Fibroblast of villous mesenchyme (primary cell): ENCODE data around the gene TRPC4AP. TPM values are rescaled to one million over a fixed set of nuclear protein-coding genes. Genes with fewer than 3 reads are reported as not detected.

Experiments used
- DNase-seq: peaks from one replicate; pipeline ENCODE4 v3.0.0-alpha.2; 2010; ENCODE audit warnings: low read depth
- H3K4me3 ChIP-seq: 2 replicates; pipeline ENCODE4 v1.5.1; 2011; ENCODE audit warnings: low read depth, mild to moderate bottlenecking, low read length
- total RNA-seq: library from RNA; depleted of rRNA; stranded (reverse); fragments of >200 nt; gene quantifications from 2 replicates; pipeline ENCODE4 v1.2.3, GENCODE V29; 2012
- TF ChIP-seq, protein P1 (sequence below): IDR thresholded peaks from 2 replicates; pipeline ENCODE4 v1.5.1; 2012; ENCODE audit warnings: low read depth, mild to moderate bottlenecking, low read length; ENCODE audit not compliant: insufficient read depth

Gene TRPC4AP
- total RNA-seq, 1 donor = 96.7 TPM

DNA sequence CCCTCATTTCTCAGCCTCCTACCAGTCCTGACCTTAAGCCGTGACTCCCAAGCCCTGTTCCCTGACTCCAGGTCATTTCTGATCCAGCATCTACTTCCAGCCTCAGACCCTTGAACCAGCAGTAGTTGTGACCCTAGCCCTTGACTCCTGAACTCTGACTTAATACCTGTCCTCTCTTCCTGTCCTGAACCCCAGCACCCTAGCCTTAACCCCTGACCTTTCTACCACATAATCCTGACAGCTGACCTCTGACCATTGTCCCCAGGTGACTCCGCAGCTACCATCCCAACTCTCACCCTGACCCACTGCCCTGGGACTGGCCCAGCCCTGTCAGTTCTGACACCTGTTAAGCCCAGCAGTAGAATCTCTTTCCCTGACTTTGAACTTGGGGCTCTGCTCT lies 94.8 kb downstream of the TRPC4AP start:
- DNase-seq = no peak
- TF ChIP-seq, protein P1, sequence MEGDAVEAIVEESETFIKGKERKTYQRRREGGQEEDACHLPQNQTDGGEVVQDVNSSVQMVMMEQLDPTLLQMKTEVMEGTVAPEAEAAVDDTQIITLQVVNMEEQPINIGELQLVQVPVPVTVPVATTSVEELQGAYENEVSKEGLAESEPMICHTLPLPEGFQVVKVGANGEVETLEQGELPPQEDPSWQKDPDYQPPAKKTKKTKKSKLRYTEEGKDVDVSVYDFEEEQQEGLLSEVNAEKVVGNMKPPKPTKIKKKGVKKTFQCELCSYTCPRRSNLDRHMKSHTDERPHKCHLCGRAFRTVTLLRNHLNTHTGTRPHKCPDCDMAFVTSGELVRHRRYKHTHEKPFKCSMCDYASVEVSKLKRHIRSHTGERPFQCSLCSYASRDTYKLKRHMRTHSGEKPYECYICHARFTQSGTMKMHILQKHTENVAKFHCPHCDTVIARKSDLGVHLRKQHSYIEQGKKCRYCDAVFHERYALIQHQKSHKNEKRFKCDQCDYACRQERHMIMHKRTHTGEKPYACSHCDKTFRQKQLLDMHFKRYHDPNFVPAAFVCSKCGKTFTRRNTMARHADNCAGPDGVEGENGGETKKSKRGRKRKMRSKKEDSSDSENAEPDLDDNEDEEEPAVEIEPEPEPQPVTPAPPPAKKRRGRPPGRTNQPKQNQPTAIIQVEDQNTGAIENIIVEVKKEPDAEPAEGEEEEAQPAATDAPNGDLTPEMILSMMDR = no peak
- no peak overlapping the region for H3K4me3 ChIP-seq

DNA sequence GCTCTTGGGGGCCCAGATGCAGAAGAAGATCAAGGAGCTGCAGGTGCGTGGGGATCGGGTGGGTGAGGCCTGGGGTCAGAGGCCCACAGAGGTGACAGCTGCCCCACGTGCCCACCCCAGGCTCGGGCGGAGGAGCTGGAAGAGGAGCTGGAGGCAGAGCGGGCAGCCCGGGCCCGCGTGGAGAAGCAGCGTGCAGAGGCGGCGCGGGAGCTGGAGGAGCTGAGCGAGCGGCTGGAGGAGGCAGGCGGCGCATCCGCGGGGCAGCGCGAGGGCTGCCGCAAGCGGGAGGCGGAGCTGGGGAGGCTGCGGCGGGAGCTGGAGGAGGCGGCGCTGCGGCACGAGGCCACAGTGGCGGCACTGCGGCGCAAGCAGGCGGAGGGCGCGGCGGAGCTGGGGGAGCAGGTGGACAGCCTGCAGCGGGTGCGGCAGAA lies 95.5 kb downstream of the TRPC4AP start:
- H3K4me3 ChIP-seq = no peak overlapping the region
- TF ChIP-seq, protein P1 = no peak
- DNase-seq = peak; percentile 34

DNA sequence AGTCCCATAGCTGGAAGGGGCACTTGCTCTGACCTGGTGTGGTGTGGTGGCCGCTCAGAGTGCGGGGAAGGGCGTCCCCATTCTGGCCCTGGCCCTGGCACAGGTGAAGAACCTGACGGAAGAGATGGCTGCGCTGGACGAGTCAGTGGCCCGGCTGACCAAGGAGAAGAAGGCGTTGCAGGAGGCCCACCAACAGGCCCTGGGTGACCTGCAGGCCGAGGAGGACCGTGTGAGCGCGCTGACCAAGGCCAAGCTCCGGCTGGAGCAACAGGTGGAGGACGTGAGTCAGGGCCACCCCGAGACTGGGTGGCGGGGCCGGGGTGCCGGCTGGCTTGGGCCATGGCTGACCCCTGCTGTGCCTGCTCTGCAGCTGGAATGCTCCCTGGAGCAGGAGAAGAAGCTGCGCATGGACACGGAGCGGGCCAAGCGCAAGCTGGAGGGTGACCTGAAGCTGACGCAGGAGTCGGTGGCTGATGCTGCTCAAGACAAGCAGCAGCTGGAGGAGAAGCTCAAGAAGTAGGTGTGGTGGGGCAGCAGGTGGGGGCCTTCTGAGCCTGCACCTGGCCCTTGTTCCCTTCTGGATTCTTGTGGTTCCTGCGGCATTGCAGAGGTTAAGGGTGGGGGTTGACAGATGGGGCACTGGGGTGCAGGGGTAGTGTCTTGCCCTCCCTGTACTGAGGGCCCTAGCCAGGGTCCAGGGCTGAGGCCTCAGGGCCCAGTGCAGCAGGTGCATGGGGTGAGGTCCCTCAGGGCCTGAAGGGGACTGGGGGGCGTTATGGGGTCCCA lies 96.2 kb downstream of the TRPC4AP start:
- no peak for DNase-seq
- TF ChIP-seq, protein P1 = no peak
- H3K4me3 ChIP-seq = no peak overlapping the region

DNA sequence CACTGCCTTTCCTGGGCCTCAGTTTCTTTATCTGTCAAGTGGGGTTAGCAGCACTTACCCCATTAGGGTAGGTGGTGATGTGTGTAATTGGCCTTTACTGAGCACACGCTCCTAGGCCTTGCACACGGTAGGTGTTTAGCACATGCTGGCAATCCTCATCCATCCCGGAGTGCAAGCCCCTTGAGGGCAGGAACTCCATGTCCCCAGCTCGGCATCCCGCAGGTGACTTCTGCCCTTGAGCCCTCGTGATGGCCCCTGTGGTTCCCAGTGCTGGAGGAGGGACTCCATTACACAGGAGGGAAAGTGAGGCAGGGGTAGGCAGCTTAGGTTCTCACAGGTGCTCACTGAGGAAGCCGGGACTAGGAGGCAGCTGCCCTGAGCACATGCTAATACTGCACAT lies 96.9 kb downstream of the TRPC4AP start:
- TF ChIP-seq, protein P1 = no peak
- DNase-seq = no peak
- no peak overlapping the region for H3K4me3 ChIP-seq

DNA sequence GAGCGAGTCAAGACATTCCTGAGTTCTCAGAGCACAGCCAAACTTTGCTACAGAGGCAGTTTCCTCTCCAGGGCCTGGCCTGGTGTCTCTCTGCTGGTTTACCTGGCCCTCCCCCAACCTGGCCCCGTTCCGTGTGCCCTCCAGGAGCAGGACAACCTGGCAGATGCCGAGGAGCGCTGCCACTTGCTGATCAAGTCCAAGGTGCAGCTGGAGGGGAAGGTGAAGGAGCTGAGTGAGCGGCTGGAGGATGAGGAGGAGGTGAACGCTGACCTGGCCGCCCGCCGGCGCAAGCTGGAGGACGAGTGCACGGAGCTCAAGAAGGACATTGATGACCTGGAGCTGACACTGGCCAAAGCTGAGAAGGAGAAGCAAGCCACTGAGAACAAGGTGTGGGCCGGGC lies 97.4 kb downstream of the TRPC4AP start:
- TF ChIP-seq, protein P1 = no peak
- DNase-seq = no peak
- H3K4me3 ChIP-seq = no peak overlapping the region

DNA sequence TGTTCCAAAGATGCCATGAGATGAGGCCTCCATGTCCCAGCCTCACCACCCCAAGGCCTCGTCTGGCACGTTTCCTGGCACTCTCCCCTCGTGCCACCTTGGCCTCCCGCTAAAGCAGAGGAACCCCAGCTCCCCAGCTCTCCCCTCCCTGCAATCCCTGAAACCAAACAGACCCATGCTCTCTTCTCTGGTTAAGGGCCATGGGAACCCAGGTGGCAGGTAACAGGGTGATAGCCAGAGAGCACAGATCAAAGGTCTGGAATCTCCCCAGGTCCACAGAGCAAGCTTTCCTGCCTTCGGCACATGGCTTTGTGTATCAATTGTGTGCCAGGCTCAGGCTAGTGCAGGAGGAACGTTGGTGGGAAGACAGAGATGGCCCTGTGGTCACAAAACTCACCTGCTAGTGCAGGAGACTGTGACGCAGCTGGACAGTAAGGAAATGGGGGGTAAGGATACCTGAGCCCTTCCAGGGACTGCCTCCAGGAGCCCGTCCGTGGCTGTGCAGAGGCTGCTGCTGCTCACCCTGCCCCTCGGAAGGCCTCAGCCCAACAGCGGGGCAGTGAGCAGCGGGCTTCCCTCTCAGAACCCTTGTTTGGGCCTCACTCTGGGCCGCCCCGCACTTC lies 98.0 kb downstream of the TRPC4AP start:
- DNase-seq = no peak
- no peak overlapping the region for H3K4me3 ChIP-seq
- TF ChIP-seq, protein P1 = no peak
